Fibroblast of pulmonary artery (primary cell): ENCODE data around the gene SLITRK5.

Experiments
- DNase-seq: peaks from one replicate; pipeline ENCODE4 v3.0.0-alpha.2; 2010; ENCODE audit warnings: low read depth
- H3K4me3 ChIP-seq: replicated peaks from 2 replicates; pipeline ENCODE4 v1.5.1; 2011; ENCODE audit warnings: low read depth, mild to moderate bottlenecking, control low read depth, low read length, moderate library complexity
- TF ChIP-seq, protein P1 (sequence below): IDR thresholded peaks from 2 replicates; pipeline ENCODE4 v1.5.1; 2011; ENCODE audit warnings: mild to moderate bottlenecking, control low read depth, low read length, inconsistent platforms; ENCODE audit errors: missing control alignments

Gene SLITRK5

DNA sequence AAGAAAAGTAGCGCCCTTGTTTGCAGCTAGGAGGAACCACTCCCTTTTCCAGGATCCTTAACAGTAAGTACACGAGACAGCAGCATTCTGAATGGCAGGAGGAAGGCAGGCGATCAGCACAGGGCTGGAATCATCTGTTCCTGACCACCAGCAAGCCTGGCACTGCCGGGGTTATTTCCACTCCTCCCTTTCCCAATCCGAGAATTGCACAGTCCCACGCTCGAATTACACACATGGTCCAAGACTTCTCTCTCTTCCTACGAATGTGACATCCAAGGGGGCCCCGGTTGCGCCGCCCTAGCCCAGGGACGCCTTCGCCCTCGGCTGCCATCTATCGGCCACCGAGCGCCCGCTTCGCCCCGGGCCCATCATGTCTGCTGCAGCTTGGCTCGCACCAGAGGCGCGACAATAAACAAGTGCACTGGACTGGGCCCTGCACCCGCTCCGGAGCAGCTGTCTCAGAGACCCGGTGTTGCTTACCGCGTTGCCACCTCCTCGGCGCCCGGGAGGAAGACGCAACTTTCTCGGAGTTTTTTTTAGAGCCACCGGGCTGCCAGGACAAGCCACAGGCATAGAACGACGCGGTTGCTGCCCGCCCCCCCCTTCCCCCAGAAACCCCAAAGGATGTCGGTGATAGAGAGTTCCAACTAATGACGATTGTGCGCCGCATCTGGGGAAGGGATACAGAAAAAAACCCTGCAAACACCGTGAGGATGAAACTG, at the start of gene SLITRK5:
SLITRK5 (plus strand) TSS at position 341 of the 722 bp plus-strand sequence. CDS start 4,018 bp downstream, outside the sequence.
- TF ChIP-seq, protein P1, sequence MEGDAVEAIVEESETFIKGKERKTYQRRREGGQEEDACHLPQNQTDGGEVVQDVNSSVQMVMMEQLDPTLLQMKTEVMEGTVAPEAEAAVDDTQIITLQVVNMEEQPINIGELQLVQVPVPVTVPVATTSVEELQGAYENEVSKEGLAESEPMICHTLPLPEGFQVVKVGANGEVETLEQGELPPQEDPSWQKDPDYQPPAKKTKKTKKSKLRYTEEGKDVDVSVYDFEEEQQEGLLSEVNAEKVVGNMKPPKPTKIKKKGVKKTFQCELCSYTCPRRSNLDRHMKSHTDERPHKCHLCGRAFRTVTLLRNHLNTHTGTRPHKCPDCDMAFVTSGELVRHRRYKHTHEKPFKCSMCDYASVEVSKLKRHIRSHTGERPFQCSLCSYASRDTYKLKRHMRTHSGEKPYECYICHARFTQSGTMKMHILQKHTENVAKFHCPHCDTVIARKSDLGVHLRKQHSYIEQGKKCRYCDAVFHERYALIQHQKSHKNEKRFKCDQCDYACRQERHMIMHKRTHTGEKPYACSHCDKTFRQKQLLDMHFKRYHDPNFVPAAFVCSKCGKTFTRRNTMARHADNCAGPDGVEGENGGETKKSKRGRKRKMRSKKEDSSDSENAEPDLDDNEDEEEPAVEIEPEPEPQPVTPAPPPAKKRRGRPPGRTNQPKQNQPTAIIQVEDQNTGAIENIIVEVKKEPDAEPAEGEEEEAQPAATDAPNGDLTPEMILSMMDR, result peak; percentile 71
- H3K4me3 ChIP-seq, result peak within 1 kb of the TSS; percentile 50
- DNase-seq, result peak; percentile 53

GRCh38 chr13:87622971-87623370, 48.2 kb upstream of the SLITRK5 start:
- no peak overlapping the region for H3K4me3 ChIP-seq
- TF ChIP-seq, protein P1, result no peak
- DNase-seq, result no peak

- H3K4me3 ChIP-seq, result no peak overlapping the region
- no peak for DNase-seq
- TF ChIP-seq, protein P1, result no peak
Measured at GRCh38 chr13:87656306-87656705, 14.9 kb upstream of the SLITRK5 start.

GRCh38 chr13:87661471-87661870, 9.7 kb upstream of the SLITRK5 start:
- DNase-seq, result peak; percentile 10
- H3K4me3 ChIP-seq, result no peak overlapping the region
- TF ChIP-seq, protein P1, result no peak

DNA sequence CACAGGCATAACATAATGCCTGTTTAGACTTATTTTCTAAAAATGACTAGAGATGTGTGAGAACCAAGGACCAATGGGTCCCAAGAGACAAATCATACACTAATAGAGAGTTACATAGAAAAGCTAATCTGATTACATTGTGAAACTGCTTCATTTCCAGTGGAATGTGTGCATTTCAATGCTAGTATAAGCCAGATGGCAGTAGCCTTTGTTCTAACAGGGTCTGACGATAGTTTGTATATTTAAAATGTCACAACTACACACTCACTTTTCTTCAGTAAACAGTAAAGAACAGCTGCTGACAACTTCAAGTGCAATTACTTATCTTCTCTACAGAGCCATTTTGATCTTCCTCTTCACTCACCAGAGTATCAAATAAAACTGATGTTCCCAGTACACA, 4.3 kb upstream of the SLITRK5 start:
- no peak overlapping the region for H3K4me3 ChIP-seq
- TF ChIP-seq, protein P1, result no peak
- no peak for DNase-seq

- TF ChIP-seq, protein P1, result no peak
- DNase-seq, result no peak
- H3K4me3 ChIP-seq, result no peak overlapping the region
Measured at GRCh38 chr13:87667686-87668085, 3.5 kb upstream of the SLITRK5 start.
